Activated naive CD4-positive, alpha-beta T cell (primary cell): ENCODE measurements around the gene ZNF660.
A peak's percentile ranks its signal among the peaks of the same experiment; 100 is the strongest.
"Not testable (repeated sequence)": the region's sequence is repeated elsewhere in the genome, so short reads cannot be mapped to it uniquely, and the experiment has no call there.

Experiments
- DNase-seq, 4 experiments: peaks; one replicate each; lab custom pipeline; 2025; lab: John Stamatoyannopoulos, UW

ZNF660 gene

DNA sequence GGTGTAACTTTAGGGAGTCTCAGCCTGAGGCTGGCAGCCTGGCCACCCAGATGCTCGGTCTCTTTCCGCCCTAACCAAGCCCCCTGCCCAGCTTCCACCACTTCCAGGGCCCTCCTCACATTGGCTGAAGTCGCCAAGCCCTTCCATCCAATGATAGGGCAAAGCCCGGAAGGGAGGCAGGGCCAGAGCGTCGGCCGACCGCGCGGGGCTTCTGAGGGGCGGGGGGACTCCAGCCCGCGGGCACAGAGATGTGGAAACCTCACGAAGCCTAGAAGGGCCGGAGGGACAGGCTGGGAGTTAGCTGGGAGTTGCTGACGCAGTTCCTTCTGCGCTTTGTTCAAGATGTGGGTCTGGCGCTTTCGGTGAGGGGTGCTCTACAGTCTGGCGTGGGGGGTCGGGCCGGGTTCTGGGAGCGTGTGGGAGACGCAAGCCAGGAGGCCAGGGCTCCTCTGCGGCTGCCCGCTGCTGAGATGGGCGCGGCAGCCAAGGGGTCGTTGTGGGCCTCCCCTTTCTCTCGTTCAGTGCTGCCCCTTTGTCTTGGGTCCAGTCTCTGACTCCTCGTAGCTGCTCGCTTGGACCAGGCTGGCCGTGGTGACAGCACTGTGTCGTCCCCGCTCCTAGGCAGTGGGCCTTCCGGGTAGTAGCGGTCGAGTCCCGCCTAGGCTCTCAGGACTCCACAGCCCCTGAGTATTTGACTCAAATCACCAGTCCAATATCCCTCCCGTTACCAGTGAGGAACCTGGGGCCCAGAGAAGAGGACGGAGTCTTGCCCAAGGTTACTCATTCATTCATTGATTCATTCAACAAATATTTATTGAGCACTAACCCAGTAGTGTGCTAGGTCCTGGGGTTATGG is at the start of gene ZNF660:
ZNF660 (plus strand) TSS at position 319 of the 856 bp plus-strand sequence. CDS start 9,230 bp downstream, outside the sequence.
- DNase-seq: no peak

DNA sequence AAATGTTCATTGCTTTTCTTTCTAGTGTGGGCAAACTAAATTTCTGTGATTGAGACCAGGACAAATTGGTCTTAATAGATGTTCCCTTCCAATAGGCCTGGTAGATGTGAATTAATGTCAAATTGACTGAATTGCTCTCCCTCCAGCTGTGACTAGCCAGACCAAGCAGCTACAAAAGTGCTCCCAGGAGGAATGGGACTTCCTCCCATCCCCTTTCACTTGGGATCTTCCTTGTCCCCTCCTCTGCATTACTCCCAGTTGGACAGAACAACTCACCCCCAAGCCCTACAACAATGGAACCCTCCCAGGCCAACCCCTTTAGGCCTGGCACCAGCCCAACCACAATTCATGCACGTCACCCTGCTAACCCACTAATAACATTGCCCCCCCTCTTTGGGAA is 49.4 kb upstream of the ZNF660 start:
- no peak for DNase-seq

DNA sequence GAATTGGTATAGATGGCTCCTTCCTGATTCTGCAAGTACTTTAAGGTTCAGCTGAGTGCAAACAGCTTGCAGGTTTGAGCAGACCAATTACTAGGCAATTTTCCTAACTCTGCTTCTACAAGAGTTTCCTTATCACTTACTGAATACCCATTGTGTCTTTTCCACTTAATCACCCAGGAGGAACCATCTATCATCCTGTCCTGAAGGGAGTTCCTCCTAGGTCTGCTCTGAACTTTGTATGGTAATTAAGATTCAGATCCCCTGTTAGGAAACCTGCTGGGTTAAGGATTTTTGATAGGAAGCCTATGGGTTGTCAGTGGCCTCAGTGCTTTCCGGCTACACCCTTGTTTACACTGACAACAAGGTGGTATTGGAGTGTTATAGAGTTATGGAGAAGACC is 40.0 kb upstream of the ZNF660 start:
- DNase-seq: not testable (repeated sequence)

DNA sequence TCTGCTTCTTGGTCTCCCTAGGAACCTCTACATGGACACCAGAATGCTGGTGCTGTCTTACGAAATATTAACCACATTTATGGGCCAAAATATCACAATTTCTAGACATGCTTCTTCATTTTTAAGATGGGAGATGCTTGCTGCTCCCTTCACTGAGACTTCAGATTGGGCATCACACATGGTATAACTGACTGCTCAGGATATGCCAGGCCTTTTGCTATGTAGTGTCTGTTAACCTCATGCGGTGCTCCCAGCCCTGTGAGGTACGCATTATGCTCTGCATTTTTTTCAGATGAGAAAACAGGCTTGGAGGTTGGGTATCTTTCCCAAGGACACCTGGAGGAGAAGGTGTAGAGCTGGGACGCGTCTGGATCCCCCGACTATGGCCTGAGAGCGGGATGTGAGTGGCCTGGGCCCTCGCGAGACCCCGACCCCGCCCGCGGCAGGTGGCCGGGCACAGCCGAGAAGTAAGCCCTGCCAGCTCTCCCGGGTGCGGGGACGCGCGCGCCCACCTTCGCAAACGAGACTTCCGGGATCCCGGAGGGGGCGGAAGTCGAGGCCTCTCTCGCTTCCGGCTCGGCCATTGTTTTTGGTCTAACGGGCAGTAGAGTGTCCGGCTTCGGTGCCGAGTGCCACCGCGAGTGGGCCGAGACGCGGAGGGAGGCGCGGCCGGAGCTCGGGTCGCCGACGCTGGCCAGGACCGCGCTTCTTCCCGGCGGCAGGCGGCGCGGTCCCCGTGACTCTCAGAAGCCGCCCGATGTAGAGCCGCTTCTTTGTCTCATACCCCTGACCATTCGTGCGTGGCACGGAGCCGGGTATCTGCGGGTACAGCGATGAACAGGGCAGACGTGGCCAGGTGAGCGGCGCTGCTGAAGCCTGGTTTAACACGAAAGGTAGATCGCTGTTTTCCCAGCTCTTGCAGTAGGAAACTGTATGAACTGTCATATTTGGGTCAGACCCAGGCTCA is 29.9 kb upstream of the ZNF660 start, which contains the start of gene ZKSCAN7:
ZKSCAN7 (plus strand) TSS at position 568 of the 967 bp plus-strand sequence. CDS start 1,855 bp downstream, outside the sequence.
- peak in 3 of 4 experiments; percentile 8 to 26 (median 10) for DNase-seq

DNA sequence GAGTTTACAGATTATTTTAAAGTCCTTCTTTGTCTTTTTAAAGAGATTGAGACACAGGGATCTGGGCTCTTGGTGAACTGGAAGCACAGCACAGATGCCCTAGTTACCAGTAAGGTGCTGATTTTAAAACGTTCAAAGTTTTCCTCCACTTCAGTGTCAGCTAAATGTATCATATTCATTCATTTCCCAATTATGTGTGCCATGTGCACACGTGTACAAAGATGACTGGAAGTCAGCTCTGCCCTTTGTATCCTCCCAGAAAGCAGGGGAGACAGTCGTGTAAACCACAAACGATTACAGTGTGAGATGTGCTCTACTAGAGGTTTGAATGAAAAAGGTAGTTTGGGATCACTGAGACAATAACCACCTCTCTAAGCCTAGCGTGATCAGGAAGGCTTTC is 29.0 kb upstream of the ZNF660 start:
- DNase-seq: no peak

DNA sequence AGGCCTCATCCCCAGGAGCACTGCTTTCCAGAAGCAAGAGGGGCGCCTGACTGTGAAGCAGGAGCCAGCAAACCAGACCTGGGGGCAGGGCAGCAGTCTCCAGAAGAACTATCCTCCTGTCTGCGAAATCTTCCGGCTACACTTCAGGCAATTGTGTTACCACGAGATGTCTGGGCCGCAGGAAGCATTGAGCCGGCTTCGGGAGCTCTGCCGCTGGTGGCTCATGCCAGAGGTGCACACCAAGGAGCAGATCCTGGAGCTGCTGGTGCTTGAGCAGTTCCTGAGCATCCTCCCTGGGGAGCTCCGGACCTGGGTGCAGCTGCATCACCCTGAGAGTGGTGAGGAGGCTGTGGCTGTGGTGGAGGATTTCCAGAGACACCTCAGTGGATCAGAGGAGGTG is 27.7 kb upstream of the ZNF660 start:
- DNase-seq: no peak

DNA sequence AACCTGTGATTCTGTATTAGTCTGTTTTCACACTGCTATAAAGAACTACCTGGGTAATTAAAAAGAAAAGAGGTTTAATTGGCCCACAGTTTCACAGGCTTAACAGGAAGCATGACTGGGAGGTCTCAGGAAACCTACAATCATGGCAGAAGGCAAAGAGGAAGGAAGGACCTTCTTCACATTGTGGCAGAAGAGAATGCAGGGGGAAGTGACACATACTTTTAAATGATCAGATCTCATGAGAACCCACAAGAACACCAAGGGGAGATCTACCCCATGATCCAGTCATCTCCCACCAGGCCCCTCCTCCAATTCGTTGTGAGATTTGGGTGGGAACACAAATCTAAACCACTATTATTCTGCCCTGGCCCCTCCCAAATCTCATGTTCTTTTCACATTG is 23.7 kb upstream of the ZNF660 start:
- DNase-seq: no peak

DNA sequence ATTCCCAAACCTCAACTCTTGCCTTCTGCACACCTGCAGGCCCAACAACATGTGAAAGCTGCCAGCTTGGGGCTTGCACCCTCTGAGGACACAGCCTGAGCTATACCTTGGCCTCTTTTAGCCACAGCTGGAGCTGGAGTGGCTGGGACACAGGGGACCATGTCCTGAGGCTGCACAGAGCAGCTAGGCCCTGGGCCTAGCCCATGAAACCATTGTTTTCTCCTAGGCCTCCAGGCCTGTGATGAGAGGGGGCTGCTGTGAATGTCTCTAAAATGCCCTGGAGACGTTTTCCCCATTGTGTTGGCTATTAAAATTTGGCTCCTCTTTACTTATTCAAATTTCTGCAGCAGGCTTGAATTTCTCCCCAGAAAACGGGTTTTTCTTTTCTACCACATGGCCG is 22.6 kb upstream of the ZNF660 start:
- no peak for DNase-seq

DNA sequence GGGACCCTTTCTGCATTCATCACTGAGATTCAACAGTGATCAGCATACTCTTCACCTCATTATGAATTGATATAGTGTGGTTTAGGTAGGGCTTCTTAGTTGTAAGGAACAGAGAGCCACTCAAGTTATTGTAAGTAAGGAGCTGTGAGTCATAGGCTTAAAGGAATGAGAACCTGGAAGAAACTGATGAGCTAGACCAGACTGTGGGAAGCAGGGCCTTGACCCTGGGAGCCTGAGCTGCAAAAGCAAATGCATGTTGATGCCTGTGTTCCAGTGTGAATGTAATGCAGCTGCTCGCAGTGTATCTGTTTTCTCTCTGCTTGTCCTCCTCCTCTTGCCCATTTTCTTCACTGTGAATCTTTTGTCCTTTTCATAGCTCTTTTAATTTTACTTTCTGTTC is 16.2 kb upstream of the ZNF660 start:
- no peak for DNase-seq

DNA sequence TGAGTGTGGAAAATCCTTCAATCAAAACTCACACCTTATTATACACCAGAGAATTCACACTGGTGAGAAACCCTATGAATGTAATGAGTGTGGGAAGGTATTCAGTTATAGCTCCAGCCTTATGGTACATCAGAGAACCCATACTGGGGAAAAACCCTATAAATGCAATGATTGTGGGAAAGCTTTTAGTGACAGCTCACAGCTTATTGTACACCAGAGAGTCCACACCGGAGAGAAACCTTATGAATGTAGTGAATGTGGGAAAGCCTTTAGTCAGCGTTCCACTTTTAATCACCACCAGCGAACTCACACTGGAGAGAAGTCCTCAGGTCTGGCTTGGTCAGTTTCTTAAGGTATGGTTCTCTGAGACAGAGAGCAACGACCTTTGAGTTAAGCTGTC is 13.7 kb upstream of the ZNF660 start:
- DNase-seq: no peak

DNA sequence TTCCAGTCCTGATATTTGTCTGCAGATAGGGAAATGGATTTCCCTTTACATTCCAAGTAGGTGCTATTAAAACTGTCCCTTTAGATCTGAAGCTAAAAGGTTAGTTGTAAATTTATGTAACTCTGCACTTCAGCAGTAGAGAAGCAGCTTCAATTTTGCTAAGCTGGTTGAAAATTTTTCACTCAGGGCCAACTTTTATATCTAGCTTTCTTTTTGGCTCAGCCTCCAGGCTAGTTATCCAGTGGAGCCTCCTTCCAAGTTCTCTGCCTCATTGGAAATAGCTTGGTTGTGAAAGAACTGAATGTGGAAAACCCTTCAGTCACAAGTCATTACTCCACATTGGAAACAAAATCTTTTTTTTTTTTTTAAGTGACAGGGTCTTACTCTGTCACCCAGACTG is 8.2 kb upstream of the ZNF660 start:
- no peak for DNase-seq

DNA sequence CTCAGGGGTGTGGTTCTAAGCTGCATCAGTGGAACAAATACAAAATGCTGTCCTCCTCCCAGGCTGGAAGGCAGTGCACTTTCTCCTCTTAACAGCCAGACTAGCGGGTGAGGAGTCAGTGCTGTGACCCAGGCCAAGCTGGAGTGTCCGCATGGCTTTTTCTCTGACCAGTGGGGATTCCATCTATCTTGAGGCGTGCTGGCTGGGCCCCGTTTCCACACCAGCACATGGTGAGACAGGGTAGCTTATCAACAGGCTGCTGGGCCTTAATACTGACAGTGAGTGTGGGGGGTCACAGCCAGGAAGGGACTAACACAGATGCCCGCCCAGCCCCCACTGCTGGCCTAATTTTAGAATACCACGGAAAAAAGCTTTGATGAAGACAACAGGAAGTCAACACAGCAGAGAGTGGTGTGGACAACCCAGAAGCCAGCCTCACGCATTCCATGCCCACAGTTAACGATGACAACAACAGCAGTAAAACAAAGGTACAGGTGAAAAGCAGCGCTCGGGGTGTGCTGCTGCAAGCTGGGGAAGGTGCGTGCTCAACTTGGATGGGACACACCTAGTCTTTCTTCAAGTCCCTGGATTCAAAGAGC is 7.3 kb upstream of the ZNF660 start:
- DNase-seq: not testable (repeated sequence)

DNA sequence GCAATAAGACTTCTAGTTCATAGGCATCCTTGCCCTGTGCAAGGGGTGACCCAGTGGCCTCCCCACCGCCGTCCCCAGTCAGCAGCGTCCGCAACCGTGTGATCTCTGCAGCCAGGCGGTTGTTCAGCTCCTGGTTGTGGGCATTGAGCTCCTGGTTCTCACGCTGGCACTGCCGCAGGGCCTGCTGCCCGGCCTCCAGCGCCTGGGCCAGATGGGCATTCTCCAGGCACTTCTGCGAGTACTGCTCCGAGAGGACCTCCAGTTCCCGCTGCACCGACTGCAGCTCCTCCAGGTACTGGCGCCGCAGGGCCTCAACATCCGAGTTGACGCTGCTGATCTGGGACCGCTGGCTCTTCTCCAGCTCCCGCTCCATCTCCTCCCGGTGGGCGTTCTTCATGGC is 6.4 kb upstream of the ZNF660 start:
- DNase-seq: not testable (repeated sequence)

DNA sequence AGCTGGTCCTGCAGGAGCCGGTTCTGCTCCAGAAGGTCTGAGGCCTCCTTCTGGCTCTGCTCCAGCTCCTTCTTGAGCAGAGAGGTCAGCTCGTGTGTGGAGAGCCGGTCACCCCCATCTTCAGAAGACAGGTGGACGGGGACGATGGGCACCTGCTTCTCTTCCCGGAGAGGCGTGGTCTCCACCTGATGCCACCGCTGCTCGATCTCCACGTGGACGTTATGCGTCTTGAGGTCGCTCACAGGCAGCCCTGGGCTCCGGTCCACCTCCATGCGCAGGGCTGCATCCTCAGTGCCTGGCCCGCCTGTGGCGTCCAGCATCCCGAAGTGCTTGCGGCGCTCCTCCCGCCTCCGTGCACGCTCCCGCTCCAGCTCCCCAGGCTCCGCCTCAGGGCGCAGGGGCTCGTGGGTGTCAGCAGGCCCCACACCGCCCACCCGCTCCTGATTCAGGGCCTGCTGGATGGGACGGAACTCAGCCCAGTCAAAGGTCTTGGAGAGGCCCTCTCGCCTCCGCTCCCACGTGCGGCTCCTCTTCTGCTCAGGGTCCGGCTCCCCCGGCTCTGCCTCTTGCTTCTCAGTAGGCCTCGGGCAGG is 5.7 kb upstream of the ZNF660 start:
- DNase-seq: not testable (repeated sequence)

DNA sequence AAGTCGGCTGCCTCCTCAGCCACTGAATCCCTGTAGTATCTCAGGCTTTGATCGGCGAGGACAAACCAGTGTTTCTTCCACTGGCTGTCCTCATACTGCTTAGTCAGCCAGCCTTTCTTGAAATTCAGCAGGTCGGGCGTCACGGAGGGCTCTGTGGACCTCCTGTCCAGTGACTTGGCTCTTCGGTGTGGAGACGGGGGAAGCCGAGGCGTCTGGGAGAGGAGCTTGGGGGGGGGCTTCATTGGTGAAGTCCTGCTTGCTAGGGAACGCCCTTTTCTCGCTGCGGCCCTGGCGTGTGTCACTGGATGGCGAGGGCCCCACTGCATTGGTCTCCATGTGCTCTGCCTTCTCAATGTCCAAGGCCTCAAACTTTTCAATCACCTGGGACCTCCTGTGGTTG is 5.0 kb upstream of the ZNF660 start:
- not testable (repeated sequence) for DNase-seq

DNA sequence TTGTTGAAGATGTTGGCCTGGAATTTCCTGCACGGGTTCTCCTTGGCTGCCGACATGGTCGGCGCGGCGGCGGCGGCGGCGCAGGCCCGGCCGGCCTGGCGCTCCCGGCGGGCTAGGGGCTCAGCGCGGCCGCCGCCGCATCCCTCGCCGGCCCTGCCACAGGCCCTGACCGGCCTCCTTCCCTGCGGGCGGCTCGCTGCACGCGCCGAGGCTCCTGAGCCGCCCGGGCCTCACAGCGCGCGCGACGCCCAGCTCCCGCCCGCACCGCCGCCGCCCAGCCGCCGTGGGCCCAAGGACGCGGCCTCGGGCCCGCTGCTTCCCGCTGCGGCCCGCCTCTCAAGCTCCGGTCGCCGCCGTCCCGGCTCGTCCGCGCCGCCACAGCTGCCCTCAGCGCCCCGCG is 3.8 kb upstream of the ZNF660 start:
- not testable (repeated sequence) for DNase-seq

DNA sequence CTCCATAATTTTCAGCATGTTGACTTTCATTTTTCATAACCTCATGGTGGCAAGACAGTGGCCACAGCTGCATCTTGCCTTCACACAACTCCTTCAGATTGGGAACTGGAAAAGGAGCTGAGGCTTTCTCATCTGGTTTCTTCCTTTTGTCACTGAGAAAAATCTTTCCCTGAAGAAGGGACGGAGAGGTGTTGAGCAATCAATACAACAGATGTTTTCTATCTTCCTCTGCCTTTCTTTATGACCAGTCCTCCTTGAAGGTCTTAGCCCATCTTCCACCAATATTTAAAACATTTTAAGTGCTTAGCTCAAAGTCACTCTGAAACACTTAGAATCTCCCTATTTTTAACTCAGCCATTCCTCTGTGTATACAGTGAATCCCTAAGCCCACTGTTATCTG is 11.9 kb downstream of the ZNF660 start:
- DNase-seq: no peak

DNA sequence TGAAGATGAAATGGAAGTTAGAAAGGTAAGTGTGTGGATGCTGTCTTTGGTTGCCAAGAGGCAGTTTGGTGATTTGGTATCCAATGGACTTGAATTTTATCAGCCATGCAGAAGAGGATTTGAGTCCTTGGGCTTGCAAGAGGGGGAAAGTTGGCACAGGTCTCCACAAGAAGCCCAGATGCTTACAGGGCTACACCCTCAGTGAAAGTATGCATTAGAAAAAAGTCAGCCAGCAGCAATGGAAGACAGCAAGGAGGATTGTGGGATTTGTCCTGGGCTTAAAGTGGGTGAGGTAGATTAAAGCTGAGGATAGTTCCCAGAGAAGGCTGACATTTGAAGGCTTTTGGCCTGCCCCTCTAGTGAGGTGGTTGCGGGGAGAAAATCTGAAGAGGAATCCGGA is 17.0 kb downstream of the ZNF660 start:
- DNase-seq: no peak

DNA sequence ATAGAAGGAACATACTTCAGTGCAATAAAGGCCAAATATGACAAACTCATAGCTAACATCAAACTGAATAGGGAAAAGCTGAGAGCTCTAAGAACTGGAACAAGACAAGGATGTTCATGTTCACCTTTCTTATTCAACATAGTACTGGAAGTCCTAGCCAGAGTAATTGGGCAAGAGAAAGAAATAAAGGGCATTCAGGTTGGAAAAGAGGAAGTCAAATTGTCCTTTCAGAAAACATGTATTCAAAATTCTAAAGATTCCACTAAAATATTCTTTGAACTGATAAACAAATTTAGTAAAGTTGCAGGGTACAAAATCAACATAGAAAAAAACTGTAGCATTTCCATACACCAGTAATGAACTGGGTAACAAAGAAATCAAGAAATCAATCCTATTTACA is 27.9 kb downstream of the ZNF660 start:
- no peak for DNase-seq

DNA sequence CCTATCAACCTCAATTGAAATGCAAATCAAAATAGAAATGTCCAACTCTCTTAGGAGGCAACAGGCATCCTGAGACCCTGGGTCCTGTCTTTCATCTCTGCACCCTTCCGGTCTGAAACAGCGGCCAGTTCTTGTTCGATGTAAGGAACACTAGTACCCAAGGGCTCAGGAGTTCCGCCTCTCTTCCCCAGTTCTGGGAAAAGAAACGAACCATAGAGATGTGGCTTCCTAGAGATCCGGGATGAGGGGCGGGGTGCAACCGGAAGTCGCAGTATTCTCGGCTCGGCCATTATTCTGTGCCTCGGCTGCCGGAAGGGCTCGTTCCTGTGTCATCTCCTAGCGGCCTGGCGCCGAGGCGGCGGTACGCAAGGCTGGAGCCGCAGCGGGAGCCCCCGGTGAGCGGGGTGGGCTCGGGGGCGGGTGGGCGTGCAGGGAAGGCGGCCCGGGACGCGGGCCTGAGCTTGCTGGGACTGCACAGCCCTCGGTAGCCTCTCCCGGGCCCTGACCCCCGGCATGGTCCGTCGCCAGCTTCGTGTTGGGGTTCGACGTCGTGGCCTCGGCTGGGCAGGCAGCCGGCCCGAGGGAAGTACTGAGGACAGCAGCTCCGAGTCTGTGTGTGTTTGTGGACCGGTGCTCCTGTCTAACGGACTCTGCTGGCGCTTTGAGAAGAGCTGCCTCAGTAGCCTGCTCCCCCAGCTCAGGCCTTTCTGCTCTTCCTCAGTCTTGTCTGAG is 40.2 kb downstream of the ZNF660 start, which contains the start of gene ZNF197:
ZNF197 (plus strand) TSS at position 288 of the 732 bp plus-strand sequence. CDS start 4,119 bp downstream, outside the sequence.
- peak in 3 of 4 experiments; percentile 4 to 23 (median 18) for DNase-seq

DNA sequence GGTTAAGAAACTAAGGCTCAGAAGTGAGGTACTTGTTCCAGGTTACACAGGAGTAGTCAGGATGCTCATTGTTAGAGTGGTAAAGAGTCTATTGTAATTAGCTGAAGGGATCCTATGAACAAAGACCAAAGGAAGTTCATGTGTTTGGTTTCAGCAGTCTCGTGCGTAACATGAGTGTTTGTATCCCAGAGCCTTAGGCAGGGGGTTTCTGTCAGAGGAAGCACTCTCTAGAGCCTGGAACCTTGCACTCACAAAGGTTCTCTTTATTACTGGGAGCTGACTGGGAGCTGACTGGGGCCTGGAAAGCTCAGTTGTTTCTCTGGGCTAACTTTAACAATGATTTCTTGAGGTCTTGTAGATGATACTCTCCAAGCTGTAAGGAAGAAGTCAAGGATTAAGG is 44.0 kb downstream of the ZNF660 start:
- no peak for DNase-seq
